ENCODE data around the gene TRMT44. TPM values are rescaled to one million over a fixed set of nuclear protein-coding genes. Genes with fewer than 3 reads are reported as not detected.

TRMT44 gene
- total and polyA plus RNA-seq, 2 donors (not counting 1 experiment from before 2014, with no cell fraction given), result 13.3 to 37.4 TPM

- Histone ChIP-seq H3K27me3 (replicated peaks in 1 of 4; ENCODE audit: control extremely low read depth in 1 of 4, control insufficient read depth in 3 of 4, insufficient read depth in 4 of 4, low read length in 3 of 4) (no peaks in the 10 kb centered on the region), H3K4me1 (ENCODE audit: control insufficient read depth in 2 of 2, insufficient read depth in 2 of 2, low read length in 2 of 2) (peaks cover 15 to 16% of the 10 kb centered on the region in 2 donors), H3K9me3 (ENCODE audit: control extremely low read depth in 1 of 3, control insufficient read depth in 2 of 3, insufficient read depth in 1 of 3, low read length in 2 of 3) (no peaks in the 10 kb centered on the region), H3K4me3 (ENCODE audit: control extremely low read depth in 1 of 5, extremely low read depth in 1 of 5, insufficient read depth in 1 of 5, low read depth in 2 of 5, low read length in 4 of 5) (peak overlapping the region; percentile 46 to 97 (median 63)), H4K20me1 (ENCODE audit: control insufficient read depth, insufficient read depth, low read length, poor library complexity, severe bottlenecking) (peaks cover 20% of the 10 kb centered on the region), H3K4me2 (replicated peaks; ENCODE audit: low read depth, low read length, poor library complexity, severe bottlenecking) (peak overlapping the region; percentile 93), H3K27ac (ENCODE audit: low read length in 2 of 2) (peak overlapping the region; percentile 28 to 78), H2AFZ (ENCODE audit: insufficient read depth, low read depth, low read length, poor library complexity, severe bottlenecking) (peak overlapping the region; percentile 94), H3K9ac (ENCODE audit: low read length) (peak overlapping the region; percentile 92), H3K36me3 (replicated peaks in 1 of 2; ENCODE audit: control extremely low read depth in 1 of 2, control insufficient read depth in 1 of 2, extremely low read depth in 1 of 2, insufficient read depth in 2 of 2, low read length in 1 of 2) (peaks cover 0 to 2% of the 10 kb centered on the region in 2 experiments), H3K79me2 (ENCODE audit: control insufficient read depth, insufficient read depth, low read length) (peaks cover 80% of the 10 kb centered on the region)
- ATAC-seq (ENCODE audit: low read depth) (peak; percentile 95), DNase-seq (peak; percentile 93)
- 2% methylated on average over 56 of the region's 56 CpGs for WGBS (ENCODE audit: insufficient coverage)
- peak overlapping the region; percentile 97 for H3K27ac Mint-ChIP-seq
- no peak for TF ChIP-seq EZH2 (IDR thresholded peaks at IDR 0.05; ENCODE audit: borderline replicate concordance, insufficient read depth, low read depth, low read length, poor library complexity, severe bottlenecking)
- TF ChIP-seq, protein P1, sequence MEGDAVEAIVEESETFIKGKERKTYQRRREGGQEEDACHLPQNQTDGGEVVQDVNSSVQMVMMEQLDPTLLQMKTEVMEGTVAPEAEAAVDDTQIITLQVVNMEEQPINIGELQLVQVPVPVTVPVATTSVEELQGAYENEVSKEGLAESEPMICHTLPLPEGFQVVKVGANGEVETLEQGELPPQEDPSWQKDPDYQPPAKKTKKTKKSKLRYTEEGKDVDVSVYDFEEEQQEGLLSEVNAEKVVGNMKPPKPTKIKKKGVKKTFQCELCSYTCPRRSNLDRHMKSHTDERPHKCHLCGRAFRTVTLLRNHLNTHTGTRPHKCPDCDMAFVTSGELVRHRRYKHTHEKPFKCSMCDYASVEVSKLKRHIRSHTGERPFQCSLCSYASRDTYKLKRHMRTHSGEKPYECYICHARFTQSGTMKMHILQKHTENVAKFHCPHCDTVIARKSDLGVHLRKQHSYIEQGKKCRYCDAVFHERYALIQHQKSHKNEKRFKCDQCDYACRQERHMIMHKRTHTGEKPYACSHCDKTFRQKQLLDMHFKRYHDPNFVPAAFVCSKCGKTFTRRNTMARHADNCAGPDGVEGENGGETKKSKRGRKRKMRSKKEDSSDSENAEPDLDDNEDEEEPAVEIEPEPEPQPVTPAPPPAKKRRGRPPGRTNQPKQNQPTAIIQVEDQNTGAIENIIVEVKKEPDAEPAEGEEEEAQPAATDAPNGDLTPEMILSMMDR (IDR thresholded peaks at IDR 0.05), result no peak
- H3K4me3 Mint-ChIP-seq, result peak overlapping the region; percentile 98
- intact Hi-C loops (cut with micrococcal nuclease), result loop anchor here (1.0 kb wide), 2 partner anchors 12 to 270 kb away; partner anchors contain the start of genes ABLIM2, ACOX3 and TRMT44
- CTCF ChIA-PET, result interaction anchor here (1.3 to 3.7 kb wide), 6 partner anchors 9 to 252 kb away, joined by 3 to 19 read pairs (median 4); partner anchors contain the start of genes ACOX3, SH3TC1 and TRMT44
- peaks cover 25% of the 10 kb centered on the region for H3K4me1 Mint-ChIP-seq
- H3K27me3 Mint-ChIP-seq, result no peaks in the 10 kb centered on the region
- H3K9me3 Mint-ChIP-seq (ENCODE audit: insufficient read depth), result no peaks in the 10 kb centered on the region
- POLR2A ChIA-PET, result interaction anchor here (0.6 to 2.2 kb wide), 2 partner anchors 12 to 266 kb away, joined by 3 to 12 read pairs; partner anchors contain the start of genes ACOX3 and TRMT44
Observed at GRCh38 chr4:8428288-8429097, 12.1 kb upstream of the TRMT44 start.

GRCh38 chr4:8431553-8431952 lies 9.0 kb upstream of the TRMT44 start:
- no peak overlapping the region for H3K4me3 ChIP-seq (ENCODE audit: control extremely low read depth in 1 of 5, extremely low read depth in 1 of 5, insufficient read depth in 1 of 5, low read depth in 2 of 5, low read length in 4 of 5)
- CTCF ChIA-PET, result no interaction called here
- H3K27me3 Mint-ChIP-seq, result no peaks in the 10 kb centered on the region
- H3K9me3 ChIP-seq (ENCODE audit: control extremely low read depth in 1 of 3, control insufficient read depth in 2 of 3, insufficient read depth in 1 of 3, low read length in 2 of 3), result no peaks in the 10 kb centered on the region
- H3K4me1 Mint-ChIP-seq, result peaks cover 48% of the 10 kb centered on the region
- no peak overlapping the region for H3K27ac ChIP-seq (ENCODE audit: low read length in 2 of 2)
- no peak for ATAC-seq (ENCODE audit: low read depth)
- H3K79me2 ChIP-seq (ENCODE audit: control insufficient read depth, insufficient read depth, low read length), result peaks cover 78% of the 10 kb centered on the region
- no peaks in the 10 kb centered on the region for H3K27me3 ChIP-seq (replicated peaks in 1 of 4; ENCODE audit: control extremely low read depth in 1 of 4, control insufficient read depth in 3 of 4, insufficient read depth in 4 of 4, low read length in 3 of 4)
- peaks cover 0 to 2% of the 10 kb centered on the region in 2 experiments for H3K36me3 ChIP-seq (replicated peaks in 1 of 2; ENCODE audit: control extremely low read depth in 1 of 2, control insufficient read depth in 1 of 2, extremely low read depth in 1 of 2, insufficient read depth in 2 of 2, low read length in 1 of 2)
- POLR2A ChIA-PET, result no interaction called here
- WGBS (ENCODE audit: insufficient coverage), result 100% methylated on average over 1 of the region's 5 CpGs
- H4K20me1 ChIP-seq (ENCODE audit: control insufficient read depth, insufficient read depth, low read length, poor library complexity, severe bottlenecking), result peaks cover 20% of the 10 kb centered on the region
- no peak overlapping the region for H3K27ac Mint-ChIP-seq
- H3K4me2 ChIP-seq (replicated peaks; ENCODE audit: low read depth, low read length, poor library complexity, severe bottlenecking), result no peak overlapping the region
- TF ChIP-seq EZH2 (IDR thresholded peaks at IDR 0.05; ENCODE audit: borderline replicate concordance, insufficient read depth, low read depth, low read length, poor library complexity, severe bottlenecking), result no peak
- TF ChIP-seq, protein P1 (IDR thresholded peaks at IDR 0.05), result no peak
- H3K9ac ChIP-seq (ENCODE audit: low read length), result no peak overlapping the region
- H3K9me3 Mint-ChIP-seq (ENCODE audit: insufficient read depth), result no peaks in the 10 kb centered on the region
- H2AFZ ChIP-seq (ENCODE audit: insufficient read depth, low read depth, low read length, poor library complexity, severe bottlenecking), result no peak overlapping the region
- no peak for DNase-seq
- H3K4me3 Mint-ChIP-seq, result no peak overlapping the region
- intact Hi-C loops (cut with micrococcal nuclease), result no loop called here
- H3K4me1 ChIP-seq (ENCODE audit: control insufficient read depth in 2 of 2, insufficient read depth in 2 of 2, low read length in 2 of 2), result peaks cover 31 to 40% of the 10 kb centered on the region in 2 donors
